PC-9 (cell line): ENCODE measurements around the gene SLC6A5. TPM values are rescaled to one million over a fixed set of nuclear protein-coding genes. Genes with fewer than 3 reads are reported as not detected.

ENCODE experiments used
- BruUV-seq: library from RNA; stranded (reverse); fragments of 400-500 nt; replicated peaks from 2 replicates; lab custom pipeline; 2021; lab: Mats Ljungman, UMichigan
- CTCF ChIA-PET: fragments of 300-600 bp; sonication (Branson Sonifier 250); formaldehyde crosslinking; loops from one replicate; lab custom pipeline; 2022; ENCODE audit warnings: antibody characterized with exemption; lab: Charles Lee
- POLR2A ChIA-PET: fragments of 300-600 bp; sonication (Branson Sonifier 250); formaldehyde crosslinking; loops from one replicate; lab custom pipeline; 2022; ENCODE audit warnings: antibody characterized with exemption; ENCODE audit not compliant: unreplicated experiment; lab: Charles Lee
- DNase-seq, 2 experiments: peaks; one replicate each; pipeline versions ENCODE4 v3.0.0 to v3.0.0-alpha.2; 2015 to 2022; ENCODE audit warnings: mixed read lengths in 1 of 2
- H2AFZ ChIP-seq: fragments of 200-600 bp; sonication (generic); 2 replicates; pipeline ENCODE4 v1.8.1; 2017; ENCODE audit warnings: antibody characterized with exemption
- H3F3A ChIP-seq: fragments of 200-600 bp; sonication (generic); 2 replicates; pipeline ENCODE4 v1.8.1; 2017; ENCODE audit warnings: antibody characterized with exemption, mild to moderate bottlenecking, low read depth; ENCODE audit not compliant: insufficient read depth
- H3K27ac ChIP-seq: fragments of 200-600 bp; sonication (generic); 2 replicates; pipeline ENCODE4 v1.6.1; 2016; ENCODE audit warnings: mixed run types
- H3K27me3 ChIP-seq: fragments of 200-600 bp; sonication (generic); 2 replicates; pipeline ENCODE4 v1.6.1; 2016; ENCODE audit warnings: low read depth, mixed run types; ENCODE audit not compliant: insufficient read depth
- H3K36me3 ChIP-seq: fragments of 200-600 bp; sonication (generic); 2 replicates; pipeline ENCODE4 v1.6.1; 2016; ENCODE audit warnings: low read depth, mixed run types
- H3K4me1 ChIP-seq: fragments of 200-600 bp; sonication (generic); replicated peaks from 2 replicates; pipeline ENCODE4 v1.6.1; 2016; ENCODE audit warnings: mixed run types; ENCODE audit not compliant: insufficient read depth
- H3K4me2 ChIP-seq: fragments of 200-600 bp; sonication (generic); 2 replicates; pipeline ENCODE4 v1.6.1; 2017; ENCODE audit warnings: mixed run types
- H3K4me3 ChIP-seq: fragments of 200-600 bp; sonication (generic); 2 replicates; pipeline ENCODE4 v1.6.1; 2016; ENCODE audit warnings: mixed run types
- H3K79me2 ChIP-seq: fragments of 200-600 bp; sonication (generic); 2 replicates; pipeline ENCODE4 v1.6.1; 2017; ENCODE audit warnings: low read depth, mixed run types
- H3K9me2 ChIP-seq: fragments of 200-600 bp; sonication (generic); 2 replicates; pipeline ENCODE4 v1.8.1; 2017; ENCODE audit warnings: mild to moderate bottlenecking; ENCODE audit not compliant: insufficient read depth
- H3K9me3 ChIP-seq: fragments of 200-600 bp; sonication (generic); 2 replicates; pipeline ENCODE4 v1.8.1; 2016; ENCODE audit warnings: low read depth; ENCODE audit not compliant: insufficient read depth
- H4K20me1 ChIP-seq: fragments of 200-600 bp; sonication (generic); 2 replicates; pipeline ENCODE4 v1.8.1; 2017; ENCODE audit not compliant: insufficient read depth
- EZH2 ChIP-seq: fragments of 200-600 bp; sonication (generic); IDR thresholded peaks from 2 replicates; pipeline ENCODE4 v1.8.0; 2017; ENCODE audit warnings: antibody characterized with exemption, low read depth
- intact Hi-C: fragments of 100-400 bp; cut with micrococcal nuclease; formaldehyde crosslinking; loops from one replicate; pipeline ENCODE4 v1.10.0; 2022; ENCODE audit not compliant: unreplicated experiment
- total RNA-seq: library from RNA; stranded (reverse); gene quantifications from 2 replicates; pipeline ENCODE4 v1.2.3, GENCODE V29; 2021
- TF ChIP-seq, protein P1 (sequence below): fragments of 200-600 bp; sonication (generic); conservative IDR thresholded peaks from 2 replicates; pipeline ENCODE4 v1.6.1; 2017; ENCODE audit warnings: mixed run types, antibody characterized with exemption, mild to moderate bottlenecking, moderate library complexity

SLC6A5 gene
- total RNA-seq, 1 experiment from 2014 or later: not detected

DNA sequence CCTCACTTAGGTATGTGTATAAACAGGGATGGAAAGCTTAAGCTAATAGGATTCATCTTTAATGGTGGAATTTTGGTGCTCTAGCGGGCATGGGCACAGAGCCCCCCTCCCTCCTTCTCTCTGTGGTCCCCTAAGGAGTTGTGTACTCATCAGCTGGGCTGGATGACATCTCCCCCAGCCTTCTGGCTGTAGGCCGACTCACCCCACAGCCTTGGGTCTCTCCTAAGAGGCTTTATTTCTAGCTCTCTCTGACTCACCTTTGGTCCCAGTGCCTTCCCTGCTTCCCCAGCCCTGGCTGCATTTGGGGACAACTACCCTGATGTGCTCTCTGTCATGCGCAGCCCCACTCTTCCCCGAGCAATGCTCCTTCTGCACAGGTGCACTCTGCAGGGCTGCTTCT, 26.9 kb downstream of the SLC6A5 start:
- no peak overlapping the region for H2AFZ ChIP-seq
- H3K4me3 ChIP-seq: no peak overlapping the region
- POLR2A ChIA-PET: interaction anchor here (0.6 kb wide), 1 partner anchor 28 kb away, joined by 6 read pairs; no protein-coding TSS in a partner anchor
- TF ChIP-seq, protein P1, sequence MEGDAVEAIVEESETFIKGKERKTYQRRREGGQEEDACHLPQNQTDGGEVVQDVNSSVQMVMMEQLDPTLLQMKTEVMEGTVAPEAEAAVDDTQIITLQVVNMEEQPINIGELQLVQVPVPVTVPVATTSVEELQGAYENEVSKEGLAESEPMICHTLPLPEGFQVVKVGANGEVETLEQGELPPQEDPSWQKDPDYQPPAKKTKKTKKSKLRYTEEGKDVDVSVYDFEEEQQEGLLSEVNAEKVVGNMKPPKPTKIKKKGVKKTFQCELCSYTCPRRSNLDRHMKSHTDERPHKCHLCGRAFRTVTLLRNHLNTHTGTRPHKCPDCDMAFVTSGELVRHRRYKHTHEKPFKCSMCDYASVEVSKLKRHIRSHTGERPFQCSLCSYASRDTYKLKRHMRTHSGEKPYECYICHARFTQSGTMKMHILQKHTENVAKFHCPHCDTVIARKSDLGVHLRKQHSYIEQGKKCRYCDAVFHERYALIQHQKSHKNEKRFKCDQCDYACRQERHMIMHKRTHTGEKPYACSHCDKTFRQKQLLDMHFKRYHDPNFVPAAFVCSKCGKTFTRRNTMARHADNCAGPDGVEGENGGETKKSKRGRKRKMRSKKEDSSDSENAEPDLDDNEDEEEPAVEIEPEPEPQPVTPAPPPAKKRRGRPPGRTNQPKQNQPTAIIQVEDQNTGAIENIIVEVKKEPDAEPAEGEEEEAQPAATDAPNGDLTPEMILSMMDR: no peak
- no peak for TF ChIP-seq EZH2
- H3K9me2 ChIP-seq: no peaks in the 10 kb centered on the region
- no peaks in the 10 kb centered on the region for H3K4me1 ChIP-seq
- no peak for DNase-seq
- intact Hi-C loops: no loop called here
- H3K4me2 ChIP-seq: no peak overlapping the region
- H3K27me3 ChIP-seq: peaks cover 66% of the 10 kb centered on the region
- H3K9me3 ChIP-seq: no peaks in the 10 kb centered on the region
- CTCF ChIA-PET: interaction anchor here (0.6 kb wide), 1 partner anchor 723 kb away, joined by 3 read pairs; no protein-coding TSS in a partner anchor
- no peaks in the 10 kb centered on the region for H3K36me3 ChIP-seq
- no peaks in the 10 kb centered on the region for H3K79me2 ChIP-seq
- BruUV-seq: no TSS peak
- no peaks in the 10 kb centered on the region for H4K20me1 ChIP-seq
- H3K27ac ChIP-seq: no peak overlapping the region
- H3F3A ChIP-seq: no peaks in the 10 kb centered on the region

DNA sequence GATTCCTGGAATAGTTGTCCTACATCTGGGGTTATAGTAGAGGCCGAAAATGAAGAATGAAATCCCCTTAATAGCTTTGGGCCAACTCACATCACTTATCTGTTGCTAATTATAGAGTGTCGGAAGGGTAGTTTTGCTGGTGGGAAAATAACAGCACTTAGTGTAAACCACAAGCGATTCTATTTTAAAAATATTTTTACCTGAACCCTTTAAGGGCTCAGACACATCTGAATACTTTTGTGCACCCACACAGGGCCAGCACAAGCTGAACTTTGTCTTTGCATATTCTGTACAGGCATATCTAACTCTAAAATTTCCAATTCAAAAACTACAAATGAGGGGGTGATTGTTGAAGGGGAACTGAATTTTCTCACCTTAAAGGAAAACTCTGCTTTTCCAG, 27.6 kb downstream of the SLC6A5 start:
- Histone ChIP-seq H3K4me2 (no peak overlapping the region), H3K36me3 (no peaks in the 10 kb centered on the region), H3K9me3 (no peaks in the 10 kb centered on the region), H3K4me3 (no peak overlapping the region), H3K79me2 (no peaks in the 10 kb centered on the region), H3K9me2 (no peaks in the 10 kb centered on the region), H3K4me1 (no peaks in the 10 kb centered on the region), H3K27me3 (peaks cover 59% of the 10 kb centered on the region), H2AFZ (no peak overlapping the region), H4K20me1 (no peaks in the 10 kb centered on the region), H3K27ac (no peak overlapping the region), H3F3A (no peaks in the 10 kb centered on the region)
- ChIA-PET POLR2A (no interaction called here), CTCF (no interaction called here)
- BruUV-seq: no TSS peak
- TF ChIP-seq, protein P1: no peak
- TF ChIP-seq EZH2: no peak
- intact Hi-C loops: no loop called here
- DNase-seq: no peak

DNA sequence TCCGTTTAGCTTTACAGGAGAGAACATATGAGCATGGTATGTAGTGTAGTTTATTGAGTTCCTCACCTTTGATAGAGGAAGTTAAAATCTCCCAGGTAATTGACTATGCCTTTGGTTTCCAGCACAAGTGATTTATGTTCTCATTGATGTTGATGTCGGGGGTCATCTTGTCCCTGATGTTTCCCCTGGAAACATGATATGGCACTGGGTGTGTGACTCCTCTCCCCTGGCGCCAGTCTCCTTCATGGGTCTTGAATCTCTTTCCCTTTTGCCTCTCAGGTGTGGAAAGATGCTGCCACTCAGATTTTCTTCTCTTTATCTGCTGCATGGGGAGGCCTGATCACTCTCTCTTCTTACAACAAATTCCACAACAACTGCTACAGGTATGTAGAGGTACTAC, 28.3 kb downstream of the SLC6A5 start:
- Histone ChIP-seq H3K79me2 (no peaks in the 10 kb centered on the region), H3K4me1 (no peaks in the 10 kb centered on the region), H4K20me1 (no peaks in the 10 kb centered on the region), H2AFZ (no peak overlapping the region), H3F3A (no peaks in the 10 kb centered on the region), H3K9me3 (no peaks in the 10 kb centered on the region), H3K36me3 (no peaks in the 10 kb centered on the region), H3K27me3 (peaks cover 52% of the 10 kb centered on the region), H3K27ac (no peak overlapping the region), H3K4me2 (no peak overlapping the region), H3K4me3 (no peak overlapping the region), H3K9me2 (no peaks in the 10 kb centered on the region)
- POLR2A ChIA-PET: no interaction called here
- BruUV-seq: no TSS peak
- CTCF ChIA-PET: no interaction called here
- intact Hi-C loops: no loop called here
- no peak for TF ChIP-seq EZH2
- TF ChIP-seq, protein P1: no peak
- no peak for DNase-seq
